ENCODE measurements around the gene GOLGA6L7. TPM values are rescaled to one million over a fixed set of nuclear protein-coding genes. Genes with fewer than 3 reads are reported as not detected.

GOLGA6L7 gene
- total and polyA plus RNA-seq, 2 donors (not counting 3 experiments of a cell fraction or from before 2014, with no cell fraction given): not detected

GRCh38 chr15:28880680-28881079, 32.2 kb upstream of the GOLGA6L7 start:
- TF ChIP-seq POLR2A (IDR thresholded peaks at IDR 0.05; ENCODE audit: low read depth, low read length): no peak
- no peak for TF ChIP-seq CTCF (IDR thresholded peaks at IDR 0.05; ENCODE audit: extremely low read depth in 1 of 2, insufficient read depth in 1 of 2, low read depth in 1 of 2, low read length in 2 of 2)
- H4K20me1 ChIP-seq (replicated peaks; ENCODE audit: control insufficient read depth, extremely low read depth, insufficient read depth, low read length): no peaks in the 10 kb centered on the region
- no peaks in the 10 kb centered on the region for H3K4me1 ChIP-seq (ENCODE audit: control insufficient read depth, extremely low read depth, insufficient read depth, low read length)
- ChIA-PET POLR2A (no interaction called here), CTCF (interaction anchor here (0.9 kb wide), 1 partner anchor 94 kb away, joined by 4 read pairs; no protein-coding TSS in a partner anchor)
- H3K9me1 ChIP-seq (replicated peaks; ENCODE audit: control insufficient read depth, extremely low read depth, insufficient read depth, low read length): no peaks in the 10 kb centered on the region
- BruUV-seq (replicated peaks): no TSS peak
- no peak overlapping the region for H3K27ac ChIP-seq (ENCODE audit: insufficient read depth, low read depth, low read length)
- DNase-seq (ENCODE audit: low read depth, low spot score) (no peak), FAIRE-seq (no peak)
- peaks cover 0 to 2% of the 10 kb centered on the region in 2 experiments for H3K27me3 ChIP-seq (ENCODE audit: control insufficient read depth in 2 of 2, insufficient read depth in 2 of 2, low read length in 2 of 2)
- H3K79me2 ChIP-seq (ENCODE audit: control insufficient read depth, insufficient read depth, low read length): no peaks in the 10 kb centered on the region
- dilution Hi-C loops (cut with MboI; ENCODE audit: extremely low pct_ligation_motif_present, low sequenced_read_pairs): no loop called here
- H3K9me3 ChIP-seq (replicated peaks; ENCODE audit: control insufficient read depth, insufficient read depth, low read length): no peaks in the 10 kb centered on the region
- no peaks in the 10 kb centered on the region for H3K36me3 ChIP-seq (ENCODE audit: control insufficient read depth in 2 of 2, extremely low read depth in 1 of 2, insufficient read depth in 2 of 2, low read length in 2 of 2)
- no peak overlapping the region for H2AFZ ChIP-seq (ENCODE audit: low read depth, low read length)
- H3K9ac ChIP-seq (replicated peaks; ENCODE audit: extremely low read depth, insufficient read depth, low read length): no peak overlapping the region
- H3K4me3 ChIP-seq (replicated peaks in 1 of 3; ENCODE audit: insufficient read depth in 1 of 3, low read depth in 1 of 3, low read length in 3 of 3): no peak overlapping the region
- H3K4me2 ChIP-seq (ENCODE audit: insufficient read depth, low read length): no peak overlapping the region
- intact Hi-C loops (cut with micrococcal nuclease): loop anchor here (5.0 kb wide), 2 partner anchors 97 to 222 kb away; no protein-coding TSS in a partner anchor

DNA sequence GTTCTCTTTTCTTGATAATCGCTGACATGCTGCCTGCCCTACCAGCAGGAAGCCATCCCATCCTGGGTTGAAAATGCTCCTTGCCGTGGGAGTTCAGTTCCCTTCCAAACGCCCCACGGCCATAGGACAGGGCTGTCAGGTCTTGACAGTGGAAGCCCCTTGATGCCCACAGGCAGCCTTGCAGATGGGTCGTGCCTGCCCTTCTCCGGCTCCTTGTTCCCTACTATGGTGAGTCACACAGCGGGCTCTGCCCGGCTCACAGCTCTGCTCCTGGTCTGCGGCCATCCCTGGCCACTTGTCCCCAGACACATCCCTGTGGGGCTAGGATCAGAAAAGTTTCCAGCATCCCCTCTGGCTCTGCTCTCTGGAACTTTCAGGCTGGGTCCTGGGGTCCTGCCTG, 31.1 kb upstream of the GOLGA6L7 start:
- no peaks in the 10 kb centered on the region for H3K27me3 ChIP-seq (ENCODE audit: control insufficient read depth in 2 of 2, insufficient read depth in 2 of 2, low read length in 2 of 2)
- H3K9me3 ChIP-seq (replicated peaks; ENCODE audit: control insufficient read depth, insufficient read depth, low read length): no peaks in the 10 kb centered on the region
- intact Hi-C loops (cut with micrococcal nuclease): no loop called here
- H3K4me3 ChIP-seq (replicated peaks in 1 of 3; ENCODE audit: insufficient read depth in 1 of 3, low read depth in 1 of 3, low read length in 3 of 3): no peak overlapping the region
- no peak overlapping the region for H3K27ac ChIP-seq (ENCODE audit: insufficient read depth, low read depth, low read length)
- H3K9me1 ChIP-seq (replicated peaks; ENCODE audit: control insufficient read depth, extremely low read depth, insufficient read depth, low read length): no peaks in the 10 kb centered on the region
- H3K4me1 ChIP-seq (ENCODE audit: control insufficient read depth, extremely low read depth, insufficient read depth, low read length): no peaks in the 10 kb centered on the region
- H3K9ac ChIP-seq (replicated peaks; ENCODE audit: extremely low read depth, insufficient read depth, low read length): no peak overlapping the region
- H3K36me3 ChIP-seq (ENCODE audit: control insufficient read depth in 2 of 2, extremely low read depth in 1 of 2, insufficient read depth in 2 of 2, low read length in 2 of 2): no peaks in the 10 kb centered on the region
- ChIA-PET CTCF (no interaction called here), POLR2A (no interaction called here)
- dilution Hi-C loops (cut with MboI; ENCODE audit: extremely low pct_ligation_motif_present, low sequenced_read_pairs): no loop called here
- H3K4me2 ChIP-seq (ENCODE audit: insufficient read depth, low read length): no peak overlapping the region
- DNase-seq (ENCODE audit: low read depth, low spot score) (no peak), FAIRE-seq (no peak)
- no TSS peak for BruUV-seq (replicated peaks)
- H3K79me2 ChIP-seq (ENCODE audit: control insufficient read depth, insufficient read depth, low read length): no peaks in the 10 kb centered on the region
- H4K20me1 ChIP-seq (replicated peaks; ENCODE audit: control insufficient read depth, extremely low read depth, insufficient read depth, low read length): no peaks in the 10 kb centered on the region
- H2AFZ ChIP-seq (ENCODE audit: low read depth, low read length): no peak overlapping the region
- TF ChIP-seq MAX (IDR thresholded peaks at IDR 0.05; ENCODE audit: insufficient read depth, insufficient read length) (no peak), MYC (IDR thresholded peaks at IDR 0.05; ENCODE audit: low read depth, low read length) (no peak), FOS (IDR thresholded peaks at IDR 0.05; ENCODE audit: borderline replicate concordance, insufficient read depth, low read length) (no peak), CTCF (IDR thresholded peaks at IDR 0.05; ENCODE audit: extremely low read depth in 1 of 2, insufficient read depth in 1 of 2, low read depth in 1 of 2, low read length in 2 of 2) (no peak), POLR2A (IDR thresholded peaks at IDR 0.05; ENCODE audit: low read depth, low read length) (no peak), GATA2 (IDR thresholded peaks at IDR 0.05; ENCODE audit: insufficient read depth, insufficient read length, low read depth, low read length) (no peak), EZH2 (IDR thresholded peaks at IDR 0.05; ENCODE audit: borderline replicate concordance, low read depth, low read length, severe bottlenecking) (no peak), JUN (IDR thresholded peaks at IDR 0.05; ENCODE audit: borderline replicate concordance, insufficient read depth, insufficient read length, low read depth) (no peak), POLR2AphosphoS5 (IDR thresholded peaks at IDR 0.05; ENCODE audit: insufficient read depth, low read depth, low read length) (no peak)
